ENCODE results near the gene OLA1.

The OLA1 gene

GRCh38 chr2:174063492-174064092 lies 184.7 kb downstream of the OLA1 start:
- peaks cover 13% of the 10 kb centered on the region for H3K27me3 Mint-ChIP-seq
- no peak overlapping the region for H3K4me3 Mint-ChIP-seq
- H3K27ac Mint-ChIP-seq: peak overlapping the region; percentile 40
- no peaks in the 10 kb centered on the region for H3K36me3 Mint-ChIP-seq (ENCODE audit: low read depth)
- DNase-seq: no peak
- no peaks in the 10 kb centered on the region for H3K4me1 Mint-ChIP-seq (ENCODE audit: low read depth)
- peaks cover 11% of the 10 kb centered on the region for H3K9me3 Mint-ChIP-seq

GRCh38 chr2:174062934-174063333 lies 185.4 kb downstream of the OLA1 start:
- no peaks in the 10 kb centered on the region for H3K36me3 Mint-ChIP-seq (ENCODE audit: low read depth)
- H3K4me3 Mint-ChIP-seq: no peak overlapping the region
- H3K9me3 Mint-ChIP-seq: peaks cover 15% of the 10 kb centered on the region
- no peaks in the 10 kb centered on the region for H3K4me1 Mint-ChIP-seq (ENCODE audit: low read depth)
- no peak overlapping the region for H3K27ac Mint-ChIP-seq
- DNase-seq: no peak
- H3K27me3 Mint-ChIP-seq: peaks cover 13% of the 10 kb centered on the region

GRCh38 chr2:174059884-174060244 lies 188.5 kb downstream of the OLA1 start:
- no peak for DNase-seq
- H3K36me3 Mint-ChIP-seq (ENCODE audit: low read depth): no peaks in the 10 kb centered on the region
- peaks cover 12% of the 10 kb centered on the region for H3K27me3 Mint-ChIP-seq
- no peak overlapping the region for H3K27ac Mint-ChIP-seq
- no peaks in the 10 kb centered on the region for H3K4me1 Mint-ChIP-seq (ENCODE audit: low read depth)
- peaks cover 15% of the 10 kb centered on the region for H3K9me3 Mint-ChIP-seq
- H3K4me3 Mint-ChIP-seq: no peak overlapping the region

GRCh38 chr2:174059178-174059883 lies 189.0 kb downstream of the OLA1 start:
- H3K36me3 Mint-ChIP-seq (ENCODE audit: low read depth): no peaks in the 10 kb centered on the region
- no peak overlapping the region for H3K4me3 Mint-ChIP-seq
- no peaks in the 10 kb centered on the region for H3K4me1 Mint-ChIP-seq (ENCODE audit: low read depth)
- H3K27me3 Mint-ChIP-seq: peaks cover 12% of the 10 kb centered on the region
- DNase-seq: no peak
- H3K9me3 Mint-ChIP-seq: peaks cover 15% of the 10 kb centered on the region
- no peak overlapping the region for H3K27ac Mint-ChIP-seq

- H3K9me3 Mint-ChIP-seq: peaks cover 15% of the 10 kb centered on the region
- DNase-seq: no peak
- H3K4me3 Mint-ChIP-seq: no peak overlapping the region
- no peak overlapping the region for H3K27ac Mint-ChIP-seq
- no peaks in the 10 kb centered on the region for H3K4me1 Mint-ChIP-seq (ENCODE audit: low read depth)
- peaks cover 7% of the 10 kb centered on the region for H3K27me3 Mint-ChIP-seq
- H3K36me3 Mint-ChIP-seq (ENCODE audit: low read depth): no peaks in the 10 kb centered on the region
These were observed 189.9 kb downstream of the OLA1 start for GRCh38 chr2:174058456-174058855.

- H3K4me3 Mint-ChIP-seq: no peak overlapping the region
- H3K4me1 Mint-ChIP-seq (ENCODE audit: low read depth): no peaks in the 10 kb centered on the region
- H3K36me3 Mint-ChIP-seq (ENCODE audit: low read depth): no peaks in the 10 kb centered on the region
- no peak overlapping the region for H3K27ac Mint-ChIP-seq
- H3K9me3 Mint-ChIP-seq: peaks cover 15% of the 10 kb centered on the region
- no peak for DNase-seq
- peaks cover 9% of the 10 kb centered on the region for H3K27me3 Mint-ChIP-seq
These were observed 190.3 kb downstream of the OLA1 start for GRCh38 chr2:174058026-174058425.

- H3K27ac Mint-ChIP-seq: no peak overlapping the region
- H3K36me3 Mint-ChIP-seq (ENCODE audit: low read depth): no peaks in the 10 kb centered on the region
- no peak for DNase-seq
- H3K9me3 Mint-ChIP-seq: peaks cover 15% of the 10 kb centered on the region
- no peak overlapping the region for H3K4me3 Mint-ChIP-seq
- no peaks in the 10 kb centered on the region for H3K4me1 Mint-ChIP-seq (ENCODE audit: low read depth)
- H3K27me3 Mint-ChIP-seq: peaks cover 12% of the 10 kb centered on the region
These were observed 193.4 kb downstream of the OLA1 start for GRCh38 chr2:174054926-174055325.

- peaks cover 17% of the 10 kb centered on the region for H3K27me3 Mint-ChIP-seq
- H3K36me3 Mint-ChIP-seq (ENCODE audit: low read depth): no peaks in the 10 kb centered on the region
- no peaks in the 10 kb centered on the region for H3K4me1 Mint-ChIP-seq (ENCODE audit: low read depth)
- H3K9me3 Mint-ChIP-seq: peaks cover 3% of the 10 kb centered on the region
- no peak overlapping the region for H3K4me3 Mint-ChIP-seq
- DNase-seq: no peak
- H3K27ac Mint-ChIP-seq: no peak overlapping the region
These were observed 194.8 kb downstream of the OLA1 start for GRCh38 chr2:174053355-174054151.

GRCh38 chr2:174052584-174052976 lies 195.8 kb downstream of the OLA1 start:
- Mint-ChIP-seq H3K27ac (no peak overlapping the region), H3K9me3 (no peaks in the 10 kb centered on the region), H3K4me1 (ENCODE audit: low read depth) (no peaks in the 10 kb centered on the region), H3K4me3 (no peak overlapping the region), H3K36me3 (ENCODE audit: low read depth) (no peaks in the 10 kb centered on the region), H3K27me3 (peaks cover 15% of the 10 kb centered on the region)
- DNase-seq: no peak

GRCh38 chr2:174051741-174052583 lies 196.4 kb downstream of the OLA1 start:
- no peak for DNase-seq
- Mint-ChIP-seq H3K4me3 (no peak overlapping the region), H3K27ac (no peak overlapping the region), H3K9me3 (no peaks in the 10 kb centered on the region), H3K36me3 (ENCODE audit: low read depth) (no peaks in the 10 kb centered on the region), H3K27me3 (peaks cover 10% of the 10 kb centered on the region), H3K4me1 (ENCODE audit: low read depth) (no peaks in the 10 kb centered on the region)

GRCh38 chr2:174051068-174051467 lies 197.3 kb downstream of the OLA1 start:
- Mint-ChIP-seq H3K27me3 (peaks cover 10% of the 10 kb centered on the region), H3K9me3 (no peaks in the 10 kb centered on the region), H3K4me1 (ENCODE audit: low read depth) (no peaks in the 10 kb centered on the region), H3K36me3 (ENCODE audit: low read depth) (no peaks in the 10 kb centered on the region), H3K4me3 (no peak overlapping the region), H3K27ac (no peak overlapping the region)
- DNase-seq: no peak

GRCh38 chr2:174049895-174050294 lies 198.4 kb downstream of the OLA1 start:
- H3K9me3 Mint-ChIP-seq: no peaks in the 10 kb centered on the region
- H3K27ac Mint-ChIP-seq: no peak overlapping the region
- no peaks in the 10 kb centered on the region for H3K36me3 Mint-ChIP-seq (ENCODE audit: low read depth)
- peaks cover 10% of the 10 kb centered on the region for H3K27me3 Mint-ChIP-seq
- H3K4me3 Mint-ChIP-seq: no peak overlapping the region
- H3K4me1 Mint-ChIP-seq (ENCODE audit: low read depth): no peaks in the 10 kb centered on the region
- DNase-seq: no peak

- Mint-ChIP-seq H3K27ac (no peak overlapping the region), H3K4me1 (ENCODE audit: low read depth) (peaks cover 1% of the 10 kb centered on the region), H3K4me3 (no peak overlapping the region), H3K36me3 (ENCODE audit: low read depth) (no peaks in the 10 kb centered on the region), H3K27me3 (peaks cover 10% of the 10 kb centered on the region), H3K9me3 (no peaks in the 10 kb centered on the region)
- DNase-seq: no peak
These were observed 200.1 kb downstream of the OLA1 start for GRCh38 chr2:174048243-174048642.

GRCh38 chr2:174047746-174048145 lies 200.6 kb downstream of the OLA1 start:
- H3K36me3 Mint-ChIP-seq (ENCODE audit: low read depth): no peaks in the 10 kb centered on the region
- DNase-seq: no peak
- H3K4me3 Mint-ChIP-seq: no peak overlapping the region
- H3K9me3 Mint-ChIP-seq: no peaks in the 10 kb centered on the region
- H3K27me3 Mint-ChIP-seq: peaks cover 6% of the 10 kb centered on the region
- no peak overlapping the region for H3K27ac Mint-ChIP-seq
- peaks cover 1% of the 10 kb centered on the region for H3K4me1 Mint-ChIP-seq (ENCODE audit: low read depth)
